Mucosa of gallbladder (tissue), 1 donor: ENCODE measurements around the gene ELOVL5. TPM values are rescaled to one million over a fixed set of nuclear protein-coding genes. Genes with fewer than 3 reads are reported as not detected.
"Not testable (repeated sequence)": the region's sequence is repeated elsewhere in the genome, so short reads cannot be mapped to it uniquely, and the experiment has no call there.

ENCODE experiments used
- DNase-seq: peaks from one replicate; pipeline ENCODE4 v3.0.0-alpha.2; 2020; ENCODE audit warnings: low spot score
- total RNA-seq: library from RNA; stranded (reverse); gene quantifications from one replicate; pipeline ENCODE4 v1.2.1, GENCODE V29; 2021
- donor health status: DM: no; HTN: no; CAD: no.

The ELOVL5 gene, protein sequence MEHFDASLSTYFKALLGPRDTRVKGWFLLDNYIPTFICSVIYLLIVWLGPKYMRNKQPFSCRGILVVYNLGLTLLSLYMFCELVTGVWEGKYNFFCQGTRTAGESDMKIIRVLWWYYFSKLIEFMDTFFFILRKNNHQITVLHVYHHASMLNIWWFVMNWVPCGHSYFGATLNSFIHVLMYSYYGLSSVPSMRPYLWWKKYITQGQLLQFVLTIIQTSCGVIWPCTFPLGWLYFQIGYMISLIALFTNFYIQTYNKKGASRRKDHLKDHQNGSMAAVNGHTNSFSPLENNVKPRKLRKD
- 83.3 TPM for total RNA-seq

GRCh38 chr6:53348371-53349208 is at the start of gene ELOVL5:
ELOVL5 (minus strand) TSS chr6:53348950; CDS start chr6:53295699, 53,251 bp downstream.
- DNase-seq = peak; percentile 99

GRCh38 chr6:53397283-53397682 is 48.5 kb upstream of the ELOVL5 start:
- no peak for DNase-seq

DNA sequence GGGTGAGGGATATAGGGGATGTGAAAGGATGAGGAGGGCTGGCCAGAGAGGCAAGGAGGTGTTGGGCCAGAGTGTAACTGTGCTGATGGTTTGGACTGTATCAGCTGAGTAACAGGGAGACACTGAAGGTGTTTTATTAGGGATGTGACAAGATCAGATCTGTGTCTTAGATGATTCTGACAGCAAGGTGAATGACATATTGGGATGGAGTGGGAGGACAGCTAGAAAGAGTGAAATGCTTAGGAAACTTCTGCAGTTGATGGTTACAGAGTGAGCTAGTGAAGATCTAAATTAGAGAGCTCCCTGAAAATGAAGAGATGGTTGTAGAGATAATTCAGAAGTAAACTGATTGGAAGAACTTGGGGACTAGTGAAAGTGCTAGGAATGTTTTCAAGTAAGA is 47.2 kb upstream of the ELOVL5 start:
- DNase-seq = no peak

DNA sequence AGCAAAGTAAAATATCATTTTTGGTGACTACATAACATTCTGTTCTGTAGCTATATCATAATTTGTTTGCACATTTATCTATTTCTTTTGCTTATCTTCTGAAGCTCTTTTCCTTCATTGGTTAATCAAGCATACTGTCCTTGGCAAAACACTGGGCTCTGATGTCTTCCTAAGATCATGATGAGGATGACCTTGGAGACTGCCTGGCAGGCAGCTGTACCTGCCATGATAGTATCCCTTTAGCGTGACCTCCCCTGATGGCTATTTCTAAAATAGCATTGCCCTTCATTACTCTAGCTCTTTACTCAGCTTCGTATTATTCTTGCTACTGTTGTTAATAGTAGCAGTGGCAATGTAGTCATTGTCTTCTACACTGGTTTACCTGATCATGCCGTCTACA is 46.0 kb upstream of the ELOVL5 start:
- DNase-seq = no peak

GRCh38 chr6:53391170-53391569 is 42.4 kb upstream of the ELOVL5 start:
- DNase-seq = no peak

DNA sequence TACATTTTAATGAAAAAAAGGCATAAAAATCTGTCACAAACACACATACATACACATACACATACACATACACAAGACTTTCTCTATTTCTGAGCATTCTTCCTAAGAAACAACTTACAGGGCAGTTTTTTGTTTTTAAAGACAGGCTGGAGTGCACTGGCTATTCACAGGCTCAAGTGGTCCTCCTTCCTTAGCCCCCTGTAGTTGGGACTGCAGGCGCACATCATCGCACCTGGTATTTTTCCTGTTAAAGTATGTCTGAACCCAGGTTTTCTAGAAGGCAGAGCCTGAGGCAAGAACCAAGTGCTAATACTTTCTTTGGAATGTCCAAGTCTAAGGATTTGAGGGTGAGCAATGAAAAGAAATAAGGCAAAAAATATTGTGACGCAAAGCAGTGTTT is 41.3 kb upstream of the ELOVL5 start:
- no peak for DNase-seq

DNA sequence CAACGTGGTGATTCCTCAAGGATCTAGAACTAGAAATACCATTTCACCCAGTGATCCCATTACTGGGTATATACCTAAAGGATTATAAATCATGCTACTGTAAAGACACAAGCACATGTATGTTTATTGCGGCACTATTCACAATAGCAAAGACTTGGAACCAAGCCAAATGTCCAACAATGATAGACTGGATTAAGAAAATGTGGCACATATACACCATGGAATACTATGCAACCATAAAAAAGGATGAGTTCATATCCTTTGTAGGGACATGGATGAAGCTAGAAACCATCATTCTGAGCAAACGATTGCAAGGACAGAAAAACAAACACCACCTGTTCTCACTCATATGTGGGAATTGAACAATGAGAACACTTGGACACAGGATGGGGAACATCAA is 39.9 kb upstream of the ELOVL5 start:
- DNase-seq = not testable (repeated sequence)

DNA sequence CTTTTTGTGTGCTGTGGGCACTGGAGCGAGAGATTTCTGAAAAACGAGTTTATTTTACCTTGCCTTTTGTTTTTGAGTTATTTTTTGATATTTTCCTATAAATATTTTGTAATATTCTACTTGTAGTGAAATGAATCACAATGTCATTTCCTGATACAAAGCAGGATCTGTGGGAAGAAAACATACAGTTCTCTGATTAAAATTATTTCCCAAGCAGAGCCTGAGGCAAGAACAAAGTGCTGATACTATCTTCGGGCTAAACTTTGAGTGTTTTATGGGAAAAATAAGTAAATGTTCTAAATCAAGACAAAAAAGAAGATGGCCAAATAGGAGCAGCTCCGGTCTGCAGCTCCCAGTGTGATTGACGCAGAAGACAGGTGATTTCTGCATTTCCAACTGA is 33.7 kb upstream of the ELOVL5 start:
- DNase-seq = no peak

DNA sequence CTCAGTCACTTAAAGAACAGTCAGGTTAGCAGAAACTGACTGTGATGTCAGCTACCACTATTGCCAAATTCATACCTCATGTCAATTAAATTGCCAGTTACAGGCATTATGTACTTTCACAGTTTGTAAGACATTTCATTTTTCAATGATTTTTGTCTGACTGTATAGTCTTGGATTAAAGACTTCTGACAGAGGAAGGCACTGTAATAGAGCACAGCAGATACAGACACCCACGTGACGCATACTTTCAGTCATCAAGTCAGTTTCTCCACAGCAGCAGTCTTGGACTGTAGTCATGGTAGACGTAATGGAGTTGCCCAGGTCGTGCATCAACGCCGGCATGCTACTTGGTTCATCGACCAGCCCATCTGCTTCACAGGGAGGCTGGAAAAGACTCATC is 29.5 kb upstream of the ELOVL5 start:
- DNase-seq = no peak

- no peak for DNase-seq
Observed at GRCh38 chr6:53377793-53378192, 29.0 kb upstream of the ELOVL5 start.

- no peak for DNase-seq
Observed at GRCh38 chr6:53377289-53377688, 28.5 kb upstream of the ELOVL5 start.

DNA sequence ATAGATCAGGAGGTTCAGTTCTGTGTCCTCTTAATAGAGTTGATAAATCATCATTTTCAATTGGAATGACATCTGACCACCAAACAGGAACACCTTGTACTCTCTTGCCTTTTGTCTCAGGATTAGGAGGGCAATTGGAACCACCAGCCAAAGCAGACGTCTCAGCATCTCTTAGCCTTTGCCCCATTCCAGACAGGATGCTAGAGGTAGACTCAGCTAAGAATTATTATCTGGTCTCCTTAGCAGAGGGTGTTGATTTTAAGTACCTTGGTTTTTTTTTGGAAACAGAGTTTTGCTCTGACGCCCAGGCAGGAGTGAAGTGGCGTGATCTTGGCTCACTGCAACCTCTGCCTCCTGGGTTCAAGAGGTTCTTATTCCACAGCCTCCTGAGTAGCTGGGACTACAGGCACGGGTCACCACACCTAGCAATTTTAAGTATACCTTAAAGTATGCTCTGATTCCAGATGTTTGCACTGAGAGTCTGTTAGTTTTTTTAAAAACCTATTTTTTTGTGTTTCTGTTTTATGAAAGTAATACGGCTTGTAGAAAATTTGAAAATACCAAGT is 28.0 kb upstream of the ELOVL5 start:
- DNase-seq = no peak

DNA sequence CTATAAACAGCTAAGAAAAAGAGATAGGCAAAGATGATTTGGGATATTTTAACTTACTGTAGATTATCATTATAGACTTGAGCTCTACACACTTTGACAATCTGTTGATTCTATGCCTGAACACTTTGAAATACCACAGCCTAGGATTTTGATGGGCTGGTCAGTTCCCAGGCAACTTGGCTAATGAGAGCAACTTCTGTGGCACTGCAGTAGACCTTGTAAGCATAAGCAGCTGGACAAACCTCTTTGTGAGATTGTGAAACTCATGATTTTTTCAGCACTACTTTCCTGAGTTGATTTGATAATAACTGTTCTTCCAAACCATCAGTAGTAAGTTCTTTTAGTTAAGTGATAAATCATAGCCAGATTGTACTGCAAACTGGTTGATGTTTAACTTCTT is 27.1 kb upstream of the ELOVL5 start:
- no peak for DNase-seq

DNA sequence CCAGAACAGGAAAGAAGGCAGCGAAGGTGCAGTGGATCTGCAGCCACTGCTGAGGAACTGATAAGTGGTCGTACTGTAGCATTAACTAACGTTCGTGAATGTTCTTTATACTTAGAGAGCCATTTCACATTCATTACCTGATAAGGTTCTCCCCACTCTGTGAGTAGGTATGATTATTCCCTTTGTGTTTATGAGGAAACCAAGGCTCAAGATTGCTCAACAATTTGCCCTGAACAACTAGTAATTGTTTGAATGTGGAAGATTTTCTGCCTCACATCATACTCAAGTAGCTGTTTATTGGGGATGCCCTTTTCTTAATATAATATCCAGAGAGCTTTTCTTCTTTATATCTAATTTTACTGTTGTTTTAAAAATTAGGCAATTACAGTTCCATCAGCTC is 24.9 kb upstream of the ELOVL5 start:
- DNase-seq = no peak

GRCh38 chr6:53369876-53370515 is 21.2 kb upstream of the ELOVL5 start:
- DNase-seq = no peak

- no peak for DNase-seq
Observed at GRCh38 chr6:53369051-53369450, 20.3 kb upstream of the ELOVL5 start.

DNA sequence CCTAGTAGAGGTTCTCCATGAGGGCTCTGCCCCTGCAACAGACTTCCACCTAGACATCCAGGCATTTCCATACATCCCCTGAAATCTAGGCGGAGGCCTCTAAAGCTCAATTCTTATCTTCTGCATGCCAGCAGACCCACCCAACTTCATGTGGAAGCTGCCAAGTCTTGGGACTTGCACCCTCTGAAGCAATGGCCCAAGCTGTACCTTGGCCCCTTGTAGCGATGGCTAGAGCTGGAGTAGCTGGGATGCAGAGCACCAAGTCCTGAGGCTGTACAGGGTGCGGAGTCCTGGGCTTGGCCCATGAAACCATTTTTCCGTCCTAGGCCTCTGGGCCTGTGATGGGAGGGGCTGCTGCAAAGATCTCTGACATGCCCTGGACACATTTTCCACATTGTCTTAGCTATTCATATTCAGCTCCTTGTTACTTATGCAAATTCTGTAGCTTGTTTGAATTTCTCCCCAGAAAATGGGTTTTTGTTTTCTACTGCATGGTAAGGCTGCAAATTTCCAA is 17.4 kb upstream of the ELOVL5 start:
- DNase-seq = no peak

- no peak for DNase-seq
Observed at GRCh38 chr6:53363341-53364079, 14.8 kb upstream of the ELOVL5 start.

DNA sequence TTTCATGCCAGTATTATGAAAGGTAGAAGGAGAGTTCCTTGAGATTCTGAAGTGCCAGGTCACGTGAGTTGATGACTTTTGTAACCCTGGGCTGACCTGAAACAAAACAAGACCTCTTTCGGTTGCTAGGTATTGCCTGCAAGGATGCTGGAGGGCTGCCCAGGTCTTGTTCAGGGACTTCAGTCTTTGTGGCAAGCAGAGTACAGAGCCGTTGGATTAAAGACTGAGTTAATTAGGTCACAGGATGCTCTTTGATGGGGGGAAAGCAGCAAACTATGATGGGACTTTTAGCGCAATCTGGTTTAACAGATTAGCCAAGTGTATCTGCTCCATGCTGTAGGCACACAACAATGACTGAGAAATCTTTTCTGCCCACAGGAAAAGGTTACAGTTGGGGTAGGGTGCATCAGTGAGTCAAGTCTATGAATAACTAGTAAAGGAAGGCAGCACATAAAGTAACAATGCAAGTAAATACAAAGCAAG is 12.8 kb upstream of the ELOVL5 start:
- DNase-seq = no peak

GRCh38 chr6:53360093-53360912 is 11.6 kb upstream of the ELOVL5 start:
- no peak for DNase-seq

GRCh38 chr6:53359843-53360092 is 11.0 kb upstream of the ELOVL5 start:
- DNase-seq = no peak
